AG04449 (cell line): Measurements from ENCODE around the gene SV2C.
"Not testable (repeated sequence)": the region's sequence is repeated elsewhere in the genome, so short reads cannot be mapped to it uniquely, and the experiment has no call there.

Source experiments
- CTCF ChIA-PET: fragments of 350-600 bp; formaldehyde crosslinking; extraction: SDS; loops from one replicate; lab custom pipeline; 2021; ENCODE audit warnings: antibody characterized with exemption; lab: Yijun Ruan, JAX
- POLR2A ChIA-PET: fragments of 400-600, 350-600 bp; formaldehyde crosslinking; extraction: SDS; loops from one replicate; lab custom pipeline; 2020; ENCODE audit warnings: antibody characterized with exemption, inconsistent platforms; lab: Yijun Ruan, JAX
- DNase-seq: peaks from one replicate; pipeline ENCODE4 v3.0.0-alpha.2; 2010; ENCODE audit warnings: low read depth, low spot score
- H3K4me3 ChIP-seq: 2 replicates; pipeline ENCODE4 v1.5.1; 2011; ENCODE audit warnings: low read depth, mild to moderate bottlenecking, control low read depth, low read length
- CTCF ChIP-seq: IDR thresholded peaks from one replicate; pipeline ENCODE4 v1.5.1; 2011; ENCODE audit warnings: mild to moderate bottlenecking, moderate library complexity, low read length, control low read depth, inconsistent platforms; ENCODE audit not compliant: insufficient read depth; ENCODE audit errors: missing control alignments

Gene SV2C

GRCh38 chr5:76319673-76320072 is 236.5 kb downstream of the SV2C start:
- ChIA-PET CTCF (no interaction called here), POLR2A (no interaction called here)
- TF ChIP-seq CTCF: no peak
- DNase-seq: no peak
- no peak overlapping the region for H3K4me3 ChIP-seq

- H3K4me3 ChIP-seq, CTCF ChIA-PET, DNase-seq, POLR2A ChIA-PET: not testable (repeated sequence)
Measured at GRCh38 chr5:76323494-76323893, 240.3 kb downstream of the SV2C start.

GRCh38 chr5:76325326-76325725 is 242.1 kb downstream of the SV2C start:
- H3K4me3 ChIP-seq: no peak overlapping the region
- TF ChIP-seq CTCF: no peak
- CTCF ChIA-PET: no interaction called here
- POLR2A ChIA-PET: no interaction called here
- DNase-seq: no peak

GRCh38 chr5:76325876-76326491 is 242.8 kb downstream of the SV2C start:
- DNase-seq: no peak
- TF ChIP-seq CTCF: no peak
- ChIA-PET CTCF (no interaction called here), POLR2A (no interaction called here)
- H3K4me3 ChIP-seq: no peak overlapping the region

- H3K4me3 ChIP-seq: no peak overlapping the region
- POLR2A ChIA-PET: no interaction called here
- CTCF ChIA-PET: no interaction called here
- no peak for DNase-seq
- TF ChIP-seq CTCF: no peak
Measured at GRCh38 chr5:76326577-76327302, 243.6 kb downstream of the SV2C start.

GRCh38 chr5:76329346-76329745 is 246.2 kb downstream of the SV2C start:
- DNase-seq: no peak
- ChIA-PET POLR2A (no interaction called here), CTCF (no interaction called here)
- no peak for TF ChIP-seq CTCF
- no peak overlapping the region for H3K4me3 ChIP-seq

- no peak for DNase-seq
- H3K4me3 ChIP-seq: no peak overlapping the region
- no peak for TF ChIP-seq CTCF
- POLR2A ChIA-PET: no interaction called here
- CTCF ChIA-PET: no interaction called here
Measured at GRCh38 chr5:76331126-76331525, 247.9 kb downstream of the SV2C start.
